Epidermal melanocyte (primary cell): ENCODE measurements around the gene LRP1B.

Experiments used
- DNase-seq: peaks from one replicate; pipeline ENCODE4 v3.0.0; 2011; ENCODE audit warnings: low spot score; ENCODE audit not compliant: insufficient read length

LRP1B gene

DNA sequence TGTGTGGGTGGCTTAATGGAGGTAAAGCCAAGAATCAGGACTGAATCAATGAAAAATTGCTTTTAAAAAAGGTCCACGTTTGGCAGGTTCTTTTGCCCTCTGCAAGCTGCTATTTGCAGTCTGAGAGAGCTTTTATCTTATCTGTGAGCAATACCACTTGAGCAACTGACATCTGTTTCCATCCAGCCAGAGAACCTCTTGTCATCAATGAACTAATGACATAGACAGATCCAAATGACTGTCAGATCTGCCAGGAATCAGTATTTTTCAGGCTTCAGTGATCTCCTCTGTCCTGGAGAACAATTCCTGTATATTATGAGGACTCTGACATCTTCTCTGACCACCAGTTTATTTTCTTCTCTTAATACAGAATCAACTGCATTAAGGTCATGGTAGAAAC, 608.1 kb downstream of the LRP1B start:
- no peak for DNase-seq

GRCh38 chr2:141522048-141522447, 608.8 kb downstream of the LRP1B start:
- DNase-seq, result no peak

DNA sequence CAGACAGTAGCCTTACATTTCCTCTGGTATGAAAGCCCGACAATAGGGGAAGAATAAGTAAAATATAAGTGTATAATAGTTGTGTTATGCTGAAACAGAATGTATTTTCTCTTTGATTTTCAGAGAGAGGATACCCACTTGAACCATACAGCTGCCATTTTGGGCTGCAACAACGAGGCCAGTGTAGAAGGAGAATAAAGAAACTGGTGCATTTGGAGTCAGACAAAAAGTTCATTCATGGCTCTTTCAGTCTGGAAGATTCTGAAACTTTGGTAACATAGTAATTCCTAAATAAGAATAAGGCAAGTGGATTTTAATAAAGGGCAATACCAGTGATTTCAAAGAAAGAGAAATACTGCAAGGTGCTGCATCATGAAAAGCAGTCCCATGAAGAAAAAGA, 610.9 kb downstream of the LRP1B start:
- no peak for DNase-seq

- DNase-seq, result no peak
Measured at GRCh38 chr2:141517852-141518421, 612.9 kb downstream of the LRP1B start.

DNA sequence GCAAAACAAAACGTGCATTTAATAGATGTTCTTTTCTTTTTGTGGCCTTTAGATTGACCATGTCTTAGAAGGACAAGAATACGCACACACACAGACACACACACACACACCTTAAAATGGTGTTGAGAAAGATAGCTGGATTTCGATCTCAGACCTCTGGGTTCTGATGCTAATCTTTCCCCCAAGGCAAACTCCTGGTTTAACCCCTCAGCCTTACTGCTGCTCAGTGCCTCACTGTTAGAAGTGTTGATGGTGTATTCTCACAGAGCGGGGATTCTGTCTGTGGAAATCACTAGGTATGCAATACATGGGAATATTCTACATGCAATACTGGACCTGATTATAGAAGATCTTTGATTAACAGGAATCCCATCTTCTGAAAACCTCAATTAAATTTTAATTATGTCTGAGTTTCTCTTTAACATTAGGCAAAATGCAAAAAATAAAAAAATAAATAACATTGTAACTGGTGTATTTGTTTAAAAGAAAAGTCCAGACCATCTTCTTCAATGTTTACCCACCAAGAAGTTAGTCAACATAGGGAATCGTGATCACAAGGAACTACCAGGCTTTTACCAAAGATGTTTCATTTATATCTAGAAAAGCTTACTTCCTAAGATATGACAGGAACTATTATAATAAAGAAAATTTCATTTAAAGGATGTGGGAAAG, 613.5 kb downstream of the LRP1B start:
- DNase-seq, result no peak

DNA sequence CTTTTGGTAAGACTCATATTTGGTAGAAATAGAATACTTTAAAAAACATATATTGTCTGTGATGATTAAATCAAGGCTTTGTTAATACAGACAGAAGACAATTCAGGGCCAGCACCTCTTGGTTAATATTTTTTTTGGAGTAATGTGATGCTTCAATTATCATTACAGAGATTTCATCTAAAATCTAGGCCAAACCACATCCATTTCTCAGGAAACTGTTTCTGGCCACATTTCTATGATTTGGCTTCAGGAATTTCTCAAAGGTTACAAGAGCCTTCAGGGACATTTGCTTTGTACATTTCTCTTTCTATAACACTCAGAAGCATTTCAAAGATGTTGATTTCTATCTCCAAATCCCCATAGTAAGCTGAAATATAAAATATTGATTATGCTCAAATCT, 614.9 kb downstream of the LRP1B start:
- no peak for DNase-seq

DNA sequence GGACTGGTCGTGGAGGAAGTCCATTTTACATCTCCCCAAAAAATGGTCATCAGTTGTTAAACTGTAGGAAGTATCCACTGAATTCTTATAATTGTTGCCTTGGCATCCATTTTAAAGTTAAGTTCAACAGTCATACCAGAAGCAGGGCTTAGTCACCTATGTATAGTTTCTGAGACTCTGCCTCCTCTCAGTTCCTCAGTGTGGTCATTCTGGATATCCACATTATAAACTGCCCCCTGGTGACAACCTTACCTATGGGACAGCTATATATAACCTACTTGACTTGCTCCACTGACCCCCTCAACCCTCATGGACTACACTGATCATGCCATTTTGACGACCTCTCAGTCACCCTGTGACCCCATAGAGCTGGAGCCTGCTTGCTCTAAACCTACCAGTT, 617.0 kb downstream of the LRP1B start:
- no peak for DNase-seq

- no peak for DNase-seq
Measured at GRCh38 chr2:141508806-141509595, 621.8 kb downstream of the LRP1B start.

DNA sequence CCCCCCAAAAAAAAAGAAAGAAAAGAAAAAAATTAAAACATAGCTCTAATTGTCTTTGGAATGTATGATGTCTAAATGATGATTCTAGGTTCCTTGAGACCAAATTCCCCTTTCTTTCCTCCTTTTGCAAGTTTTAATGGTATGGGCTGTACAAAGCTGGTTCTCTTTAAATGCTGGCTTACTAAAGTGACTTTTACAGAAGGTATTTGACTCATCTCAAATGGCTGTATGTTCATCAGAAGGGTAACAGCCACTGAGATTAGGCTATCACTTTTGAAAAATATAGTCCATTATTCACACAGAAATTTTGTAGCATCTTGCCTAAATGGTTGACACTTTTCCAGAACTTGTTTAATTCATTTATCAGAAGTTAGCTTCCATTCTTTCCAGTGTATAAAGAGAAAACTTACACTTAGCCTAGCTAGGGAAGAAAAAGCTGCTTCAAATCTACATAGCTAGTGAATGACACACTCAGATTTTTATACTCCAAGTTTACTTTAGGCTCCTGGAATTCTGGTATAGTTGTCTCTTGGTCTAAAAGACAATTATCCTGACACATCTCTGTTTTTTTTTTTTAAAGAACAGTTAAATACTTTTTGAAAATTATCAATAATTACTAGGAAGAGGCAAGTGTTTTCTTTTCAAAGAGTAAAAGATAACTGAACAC, 622.6 kb downstream of the LRP1B start:
- no peak for DNase-seq

GRCh38 chr2:141506135-141506534, 624.7 kb downstream of the LRP1B start:
- DNase-seq, result no peak

GRCh38 chr2:141501752-141502151, 629.1 kb downstream of the LRP1B start:
- no peak for DNase-seq

GRCh38 chr2:141499123-141499522, 631.7 kb downstream of the LRP1B start:
- no peak for DNase-seq

DNA sequence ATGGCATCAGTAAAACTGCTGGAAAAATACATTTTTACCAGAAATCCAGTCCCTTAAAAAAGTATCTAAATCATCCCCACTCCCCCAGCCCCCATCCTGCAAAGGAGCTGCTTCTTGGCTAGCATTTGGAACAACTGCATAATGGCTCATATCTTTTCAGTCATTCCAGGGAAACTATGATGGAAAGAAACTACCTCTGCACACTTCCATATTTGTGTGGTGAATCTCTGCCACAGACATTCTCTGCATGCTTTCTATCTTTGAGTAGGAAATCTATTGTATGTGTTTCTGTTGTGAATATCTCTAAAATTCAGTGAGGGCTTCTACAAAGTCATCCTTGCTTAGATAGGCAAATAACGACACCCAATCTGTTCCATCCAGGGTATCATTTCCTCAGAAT, 632.3 kb downstream of the LRP1B start:
- DNase-seq, result no peak

DNA sequence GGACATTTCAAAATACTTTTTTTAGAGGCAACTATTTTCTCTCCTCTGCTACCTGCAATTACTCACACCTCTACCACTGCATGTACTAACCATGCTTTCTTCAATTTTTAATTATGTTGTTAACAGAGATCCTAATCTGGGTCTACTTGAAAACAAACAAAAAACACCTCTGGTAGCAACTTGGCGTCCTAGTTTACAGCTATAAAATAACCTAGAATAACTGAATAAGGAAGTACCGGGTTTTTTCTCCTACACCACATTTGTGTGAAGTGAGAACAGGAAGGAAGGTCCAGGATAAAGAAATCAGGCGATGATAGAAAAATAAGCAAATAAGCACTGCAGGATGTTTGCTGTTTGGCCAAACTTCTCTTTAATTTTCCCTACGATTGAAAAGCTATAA, 633.5 kb downstream of the LRP1B start:
- DNase-seq, result no peak

GRCh38 chr2:141496810-141497209, 634.0 kb downstream of the LRP1B start:
- no peak for DNase-seq

GRCh38 chr2:141493936-141494335, 636.9 kb downstream of the LRP1B start:
- no peak for DNase-seq

GRCh38 chr2:141492816-141493215, 638.0 kb downstream of the LRP1B start:
- no peak for DNase-seq

DNA sequence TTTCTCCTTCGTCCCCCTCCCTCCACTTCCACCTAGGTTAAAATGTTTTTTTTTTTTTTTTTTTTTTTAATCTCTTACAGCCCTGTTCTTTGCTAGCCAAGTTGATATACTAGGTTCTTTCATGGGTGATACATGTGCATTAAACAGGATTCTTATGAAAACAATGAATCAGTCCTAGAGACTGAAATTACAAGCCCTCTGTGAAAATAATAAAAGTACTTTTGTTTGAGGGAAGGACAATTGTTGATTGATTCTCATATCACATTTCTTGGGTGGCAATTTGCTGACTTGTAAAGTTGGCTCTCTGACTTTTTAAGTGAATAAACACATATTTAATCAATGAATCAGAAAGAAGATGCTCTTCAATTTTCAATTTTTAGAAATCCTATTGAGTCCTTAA, 639.9 kb downstream of the LRP1B start:
- DNase-seq, result no peak

- no peak for DNase-seq
Measured at GRCh38 chr2:141482697-141483096, 648.1 kb downstream of the LRP1B start.

GRCh38 chr2:141475801-141476200, 655.0 kb downstream of the LRP1B start:
- DNase-seq, result no peak

DNA sequence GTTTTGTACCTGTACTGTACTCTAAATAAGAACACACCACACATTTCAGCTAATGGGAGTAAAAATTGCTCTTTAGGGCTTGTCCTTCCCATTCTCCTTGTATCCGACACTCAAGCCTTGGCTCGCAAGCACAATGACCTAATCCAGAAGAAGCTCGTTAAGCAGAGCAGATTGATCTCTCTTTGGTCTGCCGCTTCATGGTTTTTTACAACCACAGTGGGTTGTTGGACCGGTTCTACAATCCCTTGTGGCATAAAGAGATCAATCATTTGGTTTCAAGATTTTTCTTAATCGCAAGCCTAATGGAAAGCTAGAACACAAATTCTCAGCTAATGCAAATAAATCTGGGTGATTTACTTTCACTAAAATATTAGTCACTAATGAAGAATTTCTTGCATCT, 662.1 kb downstream of the LRP1B start:
- DNase-seq, result no peak

DNA sequence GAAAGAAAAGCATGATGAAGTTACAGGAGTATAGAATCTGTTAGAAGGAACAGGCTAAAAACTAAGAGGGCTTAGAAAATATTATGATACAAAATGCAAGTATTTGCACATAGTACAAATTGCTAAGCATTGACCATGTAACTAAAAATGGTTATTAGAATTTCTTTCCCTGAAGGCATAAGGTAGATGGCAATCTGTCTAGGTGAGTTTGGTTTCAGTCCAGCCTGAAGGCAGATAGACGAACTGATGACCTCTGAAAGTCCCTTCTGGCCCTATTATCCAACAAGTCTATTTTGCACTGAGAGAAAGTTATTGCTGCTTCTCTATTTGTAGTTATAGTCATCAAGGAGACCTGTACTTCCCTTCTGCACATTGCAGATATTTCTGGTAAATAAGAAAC, 663.5 kb downstream of the LRP1B start:
- no peak for DNase-seq
